Stimulated activated memory B cell treated with anti-CD40 and anti-IgM and Interleukin-4, amounts not matched to agents 10 μg/mL and 1 μg/mL and 100 μg/mL, for 72 hours (primary cell): Measurements from ENCODE around the gene PMFBP1.

Experiments
- ATAC-seq: fragments of 150-1000 bp; cut with Tn5 transposase; 2 replicates; pipeline ENCODE4 v1.10.0; 2021
- H3K27ac Mint-ChIP-seq: one replicate; pipeline ENCODE4 v1.8.0; 2022; ENCODE audit warnings: mild to moderate bottlenecking, mixed read lengths
- H3K27me3 Mint-ChIP-seq: one replicate; pipeline ENCODE4 v1.8.0; 2022; ENCODE audit warnings: mixed read lengths
- H3K36me3 Mint-ChIP-seq: one replicate; pipeline ENCODE4 v1.8.0; 2022; ENCODE audit warnings: mixed read lengths
- H3K4me1 Mint-ChIP-seq: one replicate; pipeline ENCODE4 v1.8.0; 2022; ENCODE audit warnings: mixed read lengths
- H3K4me3 Mint-ChIP-seq: one replicate; pipeline ENCODE4 v1.8.0; 2022; ENCODE audit warnings: mild to moderate bottlenecking, moderate library complexity, mixed read lengths
- H3K9me3 Mint-ChIP-seq: one replicate; pipeline ENCODE4 v1.8.0; 2022; ENCODE audit warnings: mixed read lengths

PMFBP1 gene

DNA sequence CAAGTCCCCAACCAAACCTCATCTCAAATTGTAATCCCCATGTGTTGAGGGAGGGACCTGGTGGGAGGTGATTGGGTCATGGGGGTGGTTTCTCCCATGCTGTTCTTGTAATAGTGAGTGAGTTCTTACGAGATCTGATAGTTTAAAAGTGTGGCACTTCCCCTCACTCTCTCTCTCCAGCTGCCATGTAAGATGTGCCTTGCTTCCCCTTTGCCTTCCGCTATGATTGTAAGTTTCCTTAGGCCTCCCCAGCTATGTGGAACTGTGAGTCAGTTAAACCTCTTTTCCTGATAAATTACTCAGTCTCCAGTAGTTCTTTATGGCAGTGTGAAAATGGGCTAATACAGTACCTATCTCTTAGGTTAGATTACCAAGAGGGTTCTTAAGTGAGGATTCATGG lies 5.8 kb downstream of the PMFBP1 start:
- Mint-ChIP-seq H3K4me3 (no peak overlapping the region), H3K4me1 (no peaks in the 10 kb centered on the region), H3K36me3 (peaks cover 10% of the 10 kb centered on the region), H3K27me3 (peaks cover 13% of the 10 kb centered on the region), H3K27ac (no peak overlapping the region), H3K9me3 (peaks cover 5% of the 10 kb centered on the region)
- no peak for ATAC-seq

DNA sequence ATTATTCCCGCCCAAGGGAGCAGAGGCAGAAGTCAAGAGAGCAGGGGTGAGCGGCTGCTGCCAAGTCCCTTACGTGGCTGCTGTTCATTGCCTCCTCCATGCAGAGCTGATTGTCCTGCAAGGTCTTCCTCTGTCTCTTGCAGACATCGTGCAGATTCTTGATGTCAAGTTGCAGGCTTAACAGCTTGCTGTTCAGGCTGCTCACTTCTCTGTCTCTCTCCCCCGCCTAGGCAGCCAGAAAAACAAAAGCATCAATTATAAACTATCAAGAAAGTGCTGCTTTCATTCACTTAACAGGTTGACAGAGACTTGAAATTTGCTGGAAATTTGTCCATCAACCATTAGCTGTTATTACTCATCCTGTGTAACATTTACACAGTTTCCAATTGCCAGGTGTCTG lies 7.3 kb downstream of the PMFBP1 start:
- no peak for ATAC-seq
- Mint-ChIP-seq H3K27me3 (peaks cover 13% of the 10 kb centered on the region), H3K4me1 (no peaks in the 10 kb centered on the region), H3K36me3 (peaks cover 10% of the 10 kb centered on the region), H3K4me3 (no peak overlapping the region), H3K9me3 (peaks cover 5% of the 10 kb centered on the region), H3K27ac (no peak overlapping the region)

DNA sequence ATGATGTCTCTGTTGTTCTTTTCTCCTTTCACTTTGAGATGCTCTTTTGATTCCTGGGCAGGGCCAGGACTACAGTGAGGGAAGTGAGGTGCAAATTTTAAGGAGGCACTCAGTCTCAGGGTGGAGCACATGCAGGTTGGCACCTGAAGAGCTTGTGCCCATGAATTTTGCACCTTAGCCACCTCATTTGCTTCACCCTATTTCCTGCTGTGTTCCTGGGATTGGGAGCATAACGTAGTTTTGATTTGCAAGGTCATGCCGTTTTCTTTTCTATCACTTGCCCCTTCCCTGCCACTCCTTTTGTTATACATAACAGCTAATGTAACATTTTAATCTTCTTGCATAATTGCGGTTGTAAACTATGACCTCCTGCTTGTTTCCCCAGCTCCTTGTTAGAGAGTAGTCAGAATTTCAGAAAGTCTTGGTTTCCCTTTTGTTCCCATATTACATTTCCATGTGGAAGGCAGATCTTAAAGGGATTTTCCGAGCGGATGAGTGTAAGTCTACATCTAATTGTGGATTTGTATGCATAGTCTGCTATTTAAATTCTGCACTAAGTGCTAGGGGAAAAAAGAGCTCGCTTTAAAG lies 9.8 kb downstream of the PMFBP1 start:
- no peak for ATAC-seq
- no peaks in the 10 kb centered on the region for H3K4me1 Mint-ChIP-seq

DNA sequence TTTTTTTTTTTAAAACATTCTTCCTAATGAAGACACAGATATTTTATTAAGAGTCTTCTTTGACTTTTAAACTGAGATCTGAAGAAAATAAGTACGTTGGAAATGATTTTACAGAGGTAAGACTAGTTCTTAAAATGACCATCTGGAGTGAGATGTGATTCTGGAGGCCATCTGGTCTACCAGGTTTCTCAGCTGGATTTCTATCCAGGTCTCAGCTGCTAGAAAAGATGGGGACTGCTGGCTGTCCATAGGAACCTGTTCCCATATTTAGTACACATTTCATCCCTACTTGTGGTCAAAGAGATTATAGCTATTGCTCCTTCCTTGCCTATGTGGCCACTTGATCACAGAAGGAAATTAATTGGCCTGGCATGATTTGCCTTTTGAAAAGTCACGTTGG lies 12.2 kb downstream of the PMFBP1 start:
- Mint-ChIP-seq H3K27me3 (no peaks in the 10 kb centered on the region), H3K9me3 (peaks cover 3% of the 10 kb centered on the region), H3K4me3 (no peak overlapping the region), H3K36me3 (peaks cover 6% of the 10 kb centered on the region), H3K4me1 (no peaks in the 10 kb centered on the region), H3K27ac (no peak overlapping the region)
- no peak for ATAC-seq

More for the DNA sequence above, 9.8 kb downstream of the PMFBP1 start:
- H3K27ac Mint-ChIP-seq, result no peak overlapping the region
- H3K36me3 Mint-ChIP-seq, result peaks cover 10% of the 10 kb centered on the region
- H3K27me3 Mint-ChIP-seq, result peaks cover 13% of the 10 kb centered on the region
- no peak overlapping the region for H3K4me3 Mint-ChIP-seq
- peaks cover 5% of the 10 kb centered on the region for H3K9me3 Mint-ChIP-seq

DNA sequence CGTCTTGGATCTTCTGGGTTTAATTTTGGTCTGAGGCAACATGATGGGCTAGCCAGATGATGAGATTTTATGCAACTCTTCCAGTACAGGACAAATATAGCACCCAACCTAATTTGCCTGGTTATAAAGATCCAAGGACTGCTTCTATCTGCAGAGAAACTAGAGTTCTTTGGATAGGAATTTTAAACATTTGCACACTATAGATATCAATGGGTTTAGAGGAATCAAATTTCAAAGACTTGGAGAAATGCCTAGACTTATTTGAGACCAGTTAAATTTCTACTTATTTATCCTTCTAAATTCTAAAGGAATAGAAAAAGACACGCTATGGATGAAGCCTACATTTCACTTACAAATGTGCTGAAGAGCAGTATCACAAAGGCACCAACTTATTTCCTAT lies 12.6 kb downstream of the PMFBP1 start:
- H3K9me3 Mint-ChIP-seq, result peaks cover 3% of the 10 kb centered on the region
- no peak for ATAC-seq
- no peak overlapping the region for H3K27ac Mint-ChIP-seq
- peaks cover 6% of the 10 kb centered on the region for H3K36me3 Mint-ChIP-seq
- H3K27me3 Mint-ChIP-seq, result no peaks in the 10 kb centered on the region
- no peak overlapping the region for H3K4me3 Mint-ChIP-seq
- H3K4me1 Mint-ChIP-seq, result no peaks in the 10 kb centered on the region

DNA sequence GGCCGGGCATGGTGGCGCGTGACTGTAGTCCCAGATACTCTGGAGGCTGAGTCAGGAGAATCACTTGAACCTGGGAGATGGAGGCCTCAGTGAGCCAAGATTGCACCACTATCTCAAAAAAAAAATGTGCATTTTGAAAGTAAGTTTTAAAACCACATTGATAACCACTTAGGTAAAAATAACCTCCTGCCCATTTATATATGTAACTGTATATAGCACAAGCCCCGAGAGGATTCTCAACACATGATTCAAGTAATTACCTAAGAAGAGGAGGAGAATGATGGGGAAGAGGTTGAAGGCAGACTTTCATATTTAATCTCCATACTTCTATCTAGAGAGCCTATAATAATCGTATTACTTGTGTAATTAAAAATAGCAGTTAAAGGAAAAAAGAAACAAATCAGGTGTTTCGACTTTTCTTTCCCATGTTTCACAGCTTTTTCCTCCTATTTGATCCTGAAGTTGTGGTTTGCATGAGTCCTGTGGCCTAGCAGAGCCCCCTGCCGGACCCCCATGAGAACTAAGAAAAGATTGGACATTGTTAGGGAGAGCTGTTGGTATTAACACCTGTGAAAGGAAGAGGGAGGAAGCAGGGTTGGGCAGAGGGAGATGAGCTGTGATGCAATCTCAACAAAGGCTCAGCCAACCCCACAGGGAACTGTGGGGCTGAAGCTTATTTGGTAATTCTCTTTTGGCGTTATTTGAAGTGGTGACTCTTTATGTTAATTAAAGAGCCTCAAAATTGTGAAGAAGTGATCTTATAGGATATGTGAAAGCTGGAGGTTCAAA lies 22.1 kb downstream of the PMFBP1 start:
- H3K27ac Mint-ChIP-seq, result no peak overlapping the region
- no peak for ATAC-seq
- H3K9me3 Mint-ChIP-seq, result peaks cover 3% of the 10 kb centered on the region
- no peaks in the 10 kb centered on the region for H3K27me3 Mint-ChIP-seq
- H3K4me1 Mint-ChIP-seq, result peaks cover 7% of the 10 kb centered on the region
- H3K4me3 Mint-ChIP-seq, result no peak overlapping the region
- peaks cover 6% of the 10 kb centered on the region for H3K36me3 Mint-ChIP-seq

DNA sequence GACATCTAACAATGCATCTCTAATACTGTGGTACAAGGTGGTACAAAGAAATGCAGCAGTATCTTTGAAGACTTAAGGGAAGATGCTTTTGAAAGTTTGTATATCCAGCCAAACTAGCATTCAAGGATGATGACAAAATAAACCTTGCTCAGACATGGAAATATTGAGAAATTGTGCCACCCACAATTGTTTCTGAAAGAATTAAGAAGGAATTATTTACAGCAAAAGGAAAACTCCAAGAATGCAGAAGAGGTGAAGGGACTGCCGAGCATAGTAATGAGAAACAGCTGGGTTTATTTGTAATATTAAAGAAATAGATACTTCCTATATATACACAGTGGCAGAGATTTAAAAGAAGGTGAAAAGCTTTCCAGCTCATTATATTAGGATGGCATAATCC lies 29.5 kb downstream of the PMFBP1 start:
- Mint-ChIP-seq H3K36me3 (peaks cover 4% of the 10 kb centered on the region), H3K27ac (no peak overlapping the region), H3K27me3 (no peaks in the 10 kb centered on the region), H3K4me3 (no peak overlapping the region), H3K9me3 (no peaks in the 10 kb centered on the region), H3K4me1 (no peaks in the 10 kb centered on the region)
- ATAC-seq, result no peak

DNA sequence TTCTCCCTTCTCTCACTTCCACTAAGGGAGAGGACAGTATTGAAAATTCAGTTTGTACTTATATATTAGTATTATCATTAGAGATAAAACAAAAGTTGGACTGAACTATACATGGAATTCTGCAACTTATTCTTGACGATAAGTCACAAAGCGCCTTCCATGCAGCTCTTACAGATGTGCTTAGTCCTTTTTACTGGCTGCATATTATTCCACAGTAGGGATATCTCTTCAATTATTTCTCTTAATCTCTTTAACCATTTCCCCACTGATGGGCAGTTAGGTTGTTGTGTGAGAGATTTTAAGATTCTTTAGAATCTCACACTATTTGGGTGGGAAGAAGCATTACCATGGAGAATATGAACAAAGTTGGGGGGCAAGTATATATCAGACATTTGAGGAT lies 32.0 kb downstream of the PMFBP1 start:
- no peaks in the 10 kb centered on the region for H3K9me3 Mint-ChIP-seq
- no peaks in the 10 kb centered on the region for H3K27me3 Mint-ChIP-seq
- peaks cover 7% of the 10 kb centered on the region for H3K36me3 Mint-ChIP-seq
- no peak for ATAC-seq
- no peak overlapping the region for H3K4me3 Mint-ChIP-seq
- H3K27ac Mint-ChIP-seq, result no peak overlapping the region
- no peaks in the 10 kb centered on the region for H3K4me1 Mint-ChIP-seq

DNA sequence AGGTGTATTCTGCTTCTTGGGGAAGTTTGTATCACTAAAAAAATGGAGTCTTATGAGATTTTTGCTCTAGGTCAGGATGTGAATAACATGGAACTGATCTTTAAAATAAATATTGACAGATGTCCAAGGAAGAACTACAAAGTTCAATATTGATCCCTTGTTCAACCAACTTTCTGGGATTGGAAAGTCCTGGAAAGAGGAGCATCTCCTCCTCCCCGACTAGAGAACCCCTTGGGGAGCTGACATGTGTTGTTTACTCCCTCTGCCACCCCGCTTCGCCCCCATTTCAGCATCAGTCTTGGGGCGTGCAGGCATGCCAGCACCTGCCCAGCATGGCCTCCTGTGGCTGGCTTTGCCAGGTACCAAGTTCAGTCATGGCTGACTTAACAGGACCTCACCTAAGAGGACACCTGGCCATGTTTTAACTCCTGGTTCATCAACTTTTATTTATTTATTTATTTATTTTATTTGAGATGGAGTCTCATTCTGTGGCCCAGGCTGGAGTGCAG lies 33.8 kb downstream of the PMFBP1 start:
- no peak overlapping the region for H3K27ac Mint-ChIP-seq
- H3K36me3 Mint-ChIP-seq, result peaks cover 7% of the 10 kb centered on the region
- H3K27me3 Mint-ChIP-seq, result no peaks in the 10 kb centered on the region
- no peak for ATAC-seq
- H3K4me3 Mint-ChIP-seq, result no peak overlapping the region
- no peaks in the 10 kb centered on the region for H3K4me1 Mint-ChIP-seq
- H3K9me3 Mint-ChIP-seq, result no peaks in the 10 kb centered on the region

DNA sequence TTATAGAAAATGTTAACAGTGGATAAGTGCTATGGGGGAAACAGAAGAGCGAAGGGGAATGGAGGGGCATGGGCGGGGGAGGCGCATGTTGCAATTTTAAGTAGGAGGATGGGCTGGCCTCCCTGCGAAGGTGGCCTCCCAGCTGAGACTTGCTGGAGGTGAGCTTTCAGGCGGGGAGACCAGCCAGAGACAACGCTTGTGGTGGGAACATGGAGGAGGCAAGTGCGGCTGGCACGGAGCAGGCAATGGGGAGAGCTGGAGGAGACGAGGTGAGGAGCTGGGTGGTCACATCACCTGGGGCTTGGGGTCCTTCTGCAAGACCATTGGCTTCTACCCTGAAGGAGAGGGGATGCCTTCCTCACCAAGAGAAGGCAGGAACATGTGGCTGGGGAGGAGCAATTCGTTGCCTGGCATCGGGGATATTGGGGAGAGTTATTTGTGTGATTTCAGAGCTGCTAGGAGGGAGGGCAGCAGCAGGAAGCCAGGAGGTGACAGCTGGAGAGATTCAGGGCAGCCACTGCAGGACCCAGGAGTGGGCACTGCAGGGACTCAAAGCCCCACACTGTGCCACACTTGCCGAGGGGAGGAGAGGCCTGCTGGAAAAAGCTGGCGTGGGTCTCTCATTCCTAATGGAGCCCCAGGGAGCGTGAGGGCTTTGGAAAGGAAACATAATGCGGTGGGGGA lies 34.4 kb downstream of the PMFBP1 start:
- Mint-ChIP-seq H3K36me3 (peaks cover 7% of the 10 kb centered on the region), H3K4me1 (no peaks in the 10 kb centered on the region), H3K27me3 (no peaks in the 10 kb centered on the region), H3K27ac (no peak overlapping the region), H3K4me3 (no peak overlapping the region), H3K9me3 (no peaks in the 10 kb centered on the region)
- ATAC-seq, result no peak

DNA sequence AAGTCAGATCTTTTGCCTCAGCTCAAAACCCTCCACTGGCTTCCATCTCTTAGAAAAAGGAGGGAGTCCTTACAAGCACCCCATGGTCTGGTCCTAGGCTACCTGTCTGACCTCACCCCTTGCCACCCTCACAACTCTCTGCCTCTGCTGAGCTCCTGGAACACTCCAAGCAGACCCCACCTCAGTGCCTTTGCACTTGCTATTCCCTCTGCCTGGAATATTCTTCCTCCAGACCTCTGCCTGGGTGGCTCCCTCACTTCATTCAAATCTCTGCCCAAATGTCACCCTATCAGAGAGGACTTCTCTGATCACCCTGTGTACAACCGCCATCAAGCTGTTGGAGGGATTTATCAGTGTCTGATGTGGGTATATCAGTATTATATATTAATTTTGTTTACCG lies 37.4 kb downstream of the PMFBP1 start:
- no peak for ATAC-seq
- H3K4me3 Mint-ChIP-seq, result no peak overlapping the region
- H3K27ac Mint-ChIP-seq, result no peak overlapping the region
- no peaks in the 10 kb centered on the region for H3K27me3 Mint-ChIP-seq
- H3K36me3 Mint-ChIP-seq, result peaks cover 7% of the 10 kb centered on the region
- H3K9me3 Mint-ChIP-seq, result no peaks in the 10 kb centered on the region
- no peaks in the 10 kb centered on the region for H3K4me1 Mint-ChIP-seq

DNA sequence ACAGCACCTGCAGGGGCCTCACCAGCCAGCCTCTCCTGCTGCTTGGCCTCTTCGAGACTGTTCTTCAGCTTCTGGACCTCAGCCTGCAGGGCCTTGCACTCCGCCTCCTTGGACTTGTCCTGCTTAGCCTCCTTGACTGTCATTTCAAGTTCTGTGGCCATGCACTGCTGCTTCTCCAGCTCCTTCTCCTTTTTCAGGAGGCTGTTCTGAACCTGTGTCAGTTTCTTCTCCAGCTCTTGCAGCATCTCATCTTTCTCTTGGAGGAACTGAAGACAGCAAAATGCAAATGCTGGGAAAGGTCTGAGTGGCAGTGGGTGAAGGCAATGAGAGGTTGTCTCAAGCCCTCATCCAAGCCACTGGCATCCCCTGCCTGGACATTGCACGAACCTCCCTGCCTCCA lies 39.2 kb downstream of the PMFBP1 start:
- ATAC-seq, result no peak
- H3K4me1 Mint-ChIP-seq, result no peaks in the 10 kb centered on the region
- no peak overlapping the region for H3K4me3 Mint-ChIP-seq
- H3K27me3 Mint-ChIP-seq, result no peaks in the 10 kb centered on the region
- H3K9me3 Mint-ChIP-seq, result no peaks in the 10 kb centered on the region
- peaks cover 7% of the 10 kb centered on the region for H3K36me3 Mint-ChIP-seq
- H3K27ac Mint-ChIP-seq, result no peak overlapping the region

DNA sequence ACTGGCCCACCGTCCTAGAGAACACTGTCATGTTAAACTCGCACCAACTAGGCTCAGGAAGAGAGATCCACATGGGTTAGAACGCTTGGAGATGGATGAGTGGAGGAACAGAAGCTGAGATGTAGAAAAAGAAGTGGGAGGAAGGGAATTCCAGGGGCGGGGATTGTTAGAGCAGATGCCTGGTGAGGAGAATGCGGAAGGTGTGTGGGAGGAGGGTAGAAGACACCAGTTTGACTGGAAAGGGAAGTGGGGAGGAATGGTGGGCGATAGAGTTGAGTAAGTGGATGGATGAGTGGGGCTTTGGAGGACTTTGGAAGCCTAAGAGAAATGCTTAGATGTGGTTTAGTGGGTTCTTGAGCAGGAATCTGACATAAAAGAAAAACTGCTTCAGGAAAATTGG lies 40.9 kb downstream of the PMFBP1 start:
- ATAC-seq, result no peak
- Mint-ChIP-seq H3K27me3 (no peaks in the 10 kb centered on the region), H3K4me1 (no peaks in the 10 kb centered on the region), H3K36me3 (no peaks in the 10 kb centered on the region), H3K9me3 (no peaks in the 10 kb centered on the region), H3K4me3 (no peak overlapping the region), H3K27ac (no peak overlapping the region)

DNA sequence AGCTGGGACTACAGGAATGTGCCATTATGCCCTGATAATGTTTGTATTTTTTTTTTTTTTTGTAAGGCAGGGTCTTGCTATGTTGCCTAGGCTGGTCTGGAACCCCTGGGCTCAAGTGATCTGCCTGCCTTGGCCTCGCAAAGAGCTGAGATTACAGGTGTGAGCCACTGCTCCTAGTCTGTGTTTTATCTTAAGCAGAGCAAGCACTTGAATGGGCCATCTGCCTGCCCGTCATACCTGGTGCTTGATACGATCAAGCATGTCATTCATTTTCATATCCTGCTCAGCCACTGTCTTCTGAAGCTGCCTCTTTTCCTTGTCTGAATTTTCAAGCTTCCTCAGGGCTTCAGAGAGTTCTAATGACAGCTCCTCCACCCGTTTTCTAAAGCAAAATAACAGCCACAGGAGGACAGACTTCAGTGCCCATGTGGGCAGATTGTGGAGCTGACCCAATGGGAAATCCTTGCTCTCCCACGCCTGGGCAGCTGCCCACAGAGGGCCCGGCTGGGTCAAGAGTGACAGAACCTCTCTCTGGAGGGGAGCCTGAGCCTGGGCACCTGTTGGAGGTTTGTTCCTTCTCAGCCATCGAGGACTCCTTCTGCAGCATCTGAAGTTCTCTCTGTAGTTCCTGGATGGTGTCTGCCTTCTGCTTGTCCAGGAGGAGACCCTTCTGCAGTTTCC lies 41.8 kb downstream of the PMFBP1 start:
- H3K4me1 Mint-ChIP-seq, result peaks cover 6% of the 10 kb centered on the region
- H3K9me3 Mint-ChIP-seq, result no peaks in the 10 kb centered on the region
- no peak overlapping the region for H3K4me3 Mint-ChIP-seq
- ATAC-seq, result no peak
- no peaks in the 10 kb centered on the region for H3K27me3 Mint-ChIP-seq
- no peak overlapping the region for H3K27ac Mint-ChIP-seq
- H3K36me3 Mint-ChIP-seq, result no peaks in the 10 kb centered on the region

DNA sequence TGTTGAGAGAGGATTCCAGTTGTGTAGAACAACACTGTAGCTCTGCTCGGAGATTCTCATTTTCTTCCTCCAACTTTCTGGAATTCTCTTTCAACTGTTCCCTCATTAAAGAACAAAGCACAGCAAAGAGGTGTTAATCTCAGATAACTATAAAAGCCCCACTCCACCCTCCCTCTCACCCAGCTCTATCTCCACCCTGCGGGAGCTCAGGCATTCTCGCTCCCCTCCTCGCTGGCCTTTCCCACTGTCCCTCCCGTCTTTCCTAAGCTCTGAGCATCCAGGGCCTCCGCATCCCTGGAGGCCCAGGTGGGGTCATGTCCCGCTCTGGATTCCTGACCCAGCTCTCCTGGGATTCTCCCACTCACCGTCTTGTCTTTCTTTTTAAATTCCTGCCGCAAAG lies 43.3 kb downstream of the PMFBP1 start:
- no peaks in the 10 kb centered on the region for H3K9me3 Mint-ChIP-seq
- H3K27me3 Mint-ChIP-seq, result no peaks in the 10 kb centered on the region
- ATAC-seq, result no peak
- H3K36me3 Mint-ChIP-seq, result no peaks in the 10 kb centered on the region
- H3K27ac Mint-ChIP-seq, result no peak overlapping the region
- H3K4me3 Mint-ChIP-seq, result no peak overlapping the region
- peaks cover 11% of the 10 kb centered on the region for H3K4me1 Mint-ChIP-seq
